HG02759 (cell line): ENCODE measurements around the gene CCNJL.
A peak's percentile ranks its signal among the peaks of the same experiment; 100 is the strongest.
"Not testable (repeated sequence)": the region's sequence is repeated elsewhere in the genome, so short reads cannot be mapped to it uniquely, and the experiment has no call there.

ENCODE experiments used
- ATAC-seq: cut with Tn5 transposase; IDR thresholded peaks from one replicate; pipeline ENCODE4 v1.9.1; 2021; ENCODE audit warnings: mild to moderate bottlenecking, moderate library complexity; ENCODE audit not compliant: unreplicated experiment

The CCNJL gene, protein sequence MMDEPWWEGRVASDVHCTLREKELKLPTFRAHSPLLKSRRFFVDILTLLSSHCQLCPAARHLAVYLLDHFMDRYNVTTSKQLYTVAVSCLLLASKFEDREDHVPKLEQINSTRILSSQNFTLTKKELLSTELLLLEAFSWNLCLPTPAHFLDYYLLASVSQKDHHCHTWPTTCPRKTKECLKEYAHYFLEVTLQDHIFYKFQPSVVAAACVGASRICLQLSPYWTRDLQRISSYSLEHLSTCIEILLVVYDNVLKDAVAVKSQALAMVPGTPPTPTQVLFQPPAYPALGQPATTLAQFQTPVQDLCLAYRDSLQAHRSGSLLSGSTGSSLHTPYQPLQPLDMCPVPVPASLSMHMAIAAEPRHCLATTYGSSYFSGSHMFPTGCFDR

DNA sequence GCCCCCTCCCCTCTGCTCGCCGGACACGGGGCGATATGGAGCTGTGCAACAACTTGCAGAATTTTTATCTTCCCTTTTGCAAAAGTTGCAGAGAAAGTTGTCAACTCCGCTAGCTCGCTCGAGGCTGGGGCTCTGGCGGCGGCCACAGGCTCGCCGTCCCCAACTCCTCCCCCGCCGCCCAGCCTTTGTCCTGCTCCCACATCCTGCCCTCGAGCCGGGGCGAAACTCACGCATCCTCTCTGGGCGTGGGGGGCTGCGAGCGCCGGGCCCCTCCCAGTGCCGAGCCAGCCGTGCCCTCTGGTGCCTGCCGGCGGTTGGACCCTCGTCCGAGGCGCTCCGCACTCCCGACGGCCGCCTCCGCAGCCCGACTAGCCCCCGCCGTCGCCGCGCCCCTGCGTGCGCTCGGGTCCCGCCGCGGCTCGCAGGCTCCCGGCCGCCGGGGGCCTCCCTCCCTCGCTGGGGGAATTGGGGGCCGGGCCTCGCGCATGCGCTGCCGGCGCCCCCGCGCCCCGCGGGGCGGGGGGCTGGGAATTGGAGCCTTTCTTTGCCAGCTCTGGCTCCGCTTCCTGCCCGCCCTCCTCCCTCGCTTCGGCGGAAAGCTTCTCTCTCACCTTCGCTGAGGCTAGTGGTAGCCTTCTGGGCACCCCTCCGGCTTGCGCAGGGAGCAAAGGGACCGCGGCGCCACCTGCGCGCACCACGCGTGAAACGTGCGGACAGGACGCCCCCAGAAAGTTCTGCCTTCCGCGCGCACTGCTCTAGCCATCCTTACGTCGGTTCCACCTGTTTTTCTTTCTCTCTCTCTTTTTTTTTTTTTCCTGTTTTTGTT is at the start of gene CCNJL:
Gene CCNJL (minus strand): TSS at position 431 of the 826 bp plus-strand sequence. CDS start 641 bp downstream, outside the sequence.
- peak; percentile 44 for ATAC-seq

- no peak for ATAC-seq
These were observed 49.4 kb upstream of the CCNJL start for GRCh38 chr5:160361624-160362228.

DNA sequence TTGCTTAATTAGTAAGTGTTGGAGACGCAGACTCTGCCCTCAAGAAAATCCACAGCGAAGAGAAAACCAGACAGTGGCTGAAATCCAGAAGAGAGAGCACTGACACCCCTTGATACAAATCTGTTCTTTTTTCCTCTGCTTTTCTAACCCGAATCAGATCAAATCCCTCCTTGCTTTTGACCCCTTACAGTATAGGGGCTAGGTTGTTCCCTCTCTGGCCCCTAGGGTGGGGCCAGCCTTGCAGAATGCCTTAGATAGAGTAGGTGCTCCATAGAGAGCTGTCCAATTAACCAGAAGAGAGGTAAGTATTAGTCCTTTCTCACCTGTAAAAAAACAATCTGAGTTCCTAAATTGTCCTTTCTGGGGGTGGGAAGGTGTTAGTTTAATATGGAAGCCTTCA is 47.9 kb upstream of the CCNJL start:
- no peak for ATAC-seq

DNA sequence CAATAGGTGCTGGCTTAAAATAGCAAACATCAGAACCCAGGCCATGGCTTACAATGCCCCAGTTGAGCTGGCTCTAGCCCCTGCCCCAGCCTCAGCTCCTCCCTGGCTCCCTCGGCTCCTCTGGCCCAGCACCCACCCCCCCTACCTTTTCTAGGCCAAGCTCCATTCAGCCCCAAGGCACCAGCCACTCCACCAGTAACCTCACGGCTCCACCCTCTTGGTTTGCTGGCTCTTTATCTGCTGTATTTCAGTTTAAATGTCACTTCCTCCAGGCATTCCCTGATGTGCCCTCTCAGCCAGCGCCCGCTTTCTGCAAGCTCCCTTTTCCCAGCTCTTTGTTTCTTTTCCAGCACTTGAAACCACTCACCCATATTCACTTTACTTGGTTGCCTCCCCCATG is 47.5 kb upstream of the CCNJL start:
- no peak for ATAC-seq

DNA sequence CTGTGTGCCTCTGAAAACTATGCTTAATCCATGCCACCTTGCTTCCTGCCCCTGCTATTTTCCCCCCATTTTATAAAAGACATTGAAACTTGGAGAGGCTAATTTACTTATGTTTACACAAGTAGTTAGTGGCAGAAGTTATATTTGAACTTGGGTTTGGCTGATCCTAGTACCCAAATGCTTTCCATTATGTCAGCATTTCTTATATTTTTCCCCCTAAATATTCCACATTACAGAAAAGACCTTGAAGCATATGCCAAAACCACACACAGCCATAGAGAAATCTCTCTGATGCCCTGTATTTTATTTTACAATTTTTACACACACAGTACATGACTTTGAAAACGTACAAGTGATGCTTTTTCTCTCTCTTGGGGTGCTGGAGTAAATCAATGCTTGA is 46.9 kb upstream of the CCNJL start:
- no peak for ATAC-seq

DNA sequence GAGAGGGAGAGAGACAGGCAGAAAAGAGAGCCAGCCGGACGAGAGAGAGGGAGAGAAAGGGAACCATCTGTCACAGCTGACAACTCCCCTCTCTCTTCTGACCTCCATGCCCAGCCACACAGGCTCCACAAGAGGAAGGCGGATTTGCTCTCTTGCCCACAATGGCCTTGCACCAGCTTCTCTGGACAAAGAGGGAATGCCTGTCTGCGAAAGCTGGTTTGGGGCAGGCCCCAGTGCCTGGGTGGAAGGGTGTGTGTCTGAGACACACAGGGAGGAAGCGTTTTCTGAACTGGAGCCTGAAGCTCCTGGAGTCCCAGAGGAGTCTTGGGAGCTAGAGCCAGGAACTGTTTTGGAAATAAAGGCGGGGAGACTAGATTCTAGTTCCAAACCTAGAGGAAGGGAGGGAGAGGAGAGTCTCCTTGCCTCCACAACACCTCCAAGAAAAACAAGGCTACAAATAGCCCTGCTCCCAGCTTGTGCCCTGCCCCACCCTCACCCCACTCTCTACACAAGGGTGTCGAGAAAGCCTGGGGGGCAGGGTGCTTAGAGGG is 45.6 kb upstream of the CCNJL start:
- ATAC-seq: no peak

GRCh38 chr5:160357394-160357793 is 45.0 kb upstream of the CCNJL start:
- ATAC-seq: no peak

DNA sequence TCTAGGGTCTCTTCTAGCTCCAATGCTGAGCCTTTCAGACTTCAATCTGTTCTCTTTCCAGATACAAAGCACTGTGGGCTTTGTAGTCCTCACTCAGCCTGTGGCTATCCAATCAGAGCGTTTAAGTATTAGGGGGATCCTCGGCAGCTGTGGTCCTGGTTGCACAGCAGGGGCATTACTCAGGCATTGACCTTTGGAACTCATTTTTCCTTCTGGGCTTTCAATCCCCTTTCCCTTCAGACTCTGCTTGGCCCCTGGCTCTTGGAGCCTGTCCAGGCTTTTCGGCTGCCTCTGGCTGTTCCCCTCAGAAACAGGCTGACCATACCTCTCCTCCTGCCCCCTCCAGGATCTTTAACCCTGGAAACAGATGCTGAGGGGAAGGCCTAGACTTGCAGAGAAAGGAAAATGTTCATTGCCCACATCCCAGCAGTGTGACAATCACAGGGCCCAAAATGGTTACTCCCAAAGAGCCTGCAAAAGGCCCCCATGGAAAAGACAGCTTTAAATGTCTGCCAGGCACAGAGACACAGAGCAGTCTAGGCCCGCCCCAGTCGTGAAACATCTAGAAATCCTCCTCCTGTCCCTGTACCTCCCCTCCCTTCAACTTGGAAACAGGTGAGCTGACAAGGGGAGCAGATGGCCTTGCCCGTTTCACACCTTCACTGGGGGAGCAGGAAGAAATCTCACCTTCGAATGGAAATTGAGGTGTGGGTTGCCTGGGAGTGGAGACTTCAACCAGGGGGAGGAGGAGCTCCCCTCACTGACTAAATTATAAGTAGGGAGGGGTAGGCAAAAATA is 44.4 kb upstream of the CCNJL start:
- ATAC-seq: no peak

DNA sequence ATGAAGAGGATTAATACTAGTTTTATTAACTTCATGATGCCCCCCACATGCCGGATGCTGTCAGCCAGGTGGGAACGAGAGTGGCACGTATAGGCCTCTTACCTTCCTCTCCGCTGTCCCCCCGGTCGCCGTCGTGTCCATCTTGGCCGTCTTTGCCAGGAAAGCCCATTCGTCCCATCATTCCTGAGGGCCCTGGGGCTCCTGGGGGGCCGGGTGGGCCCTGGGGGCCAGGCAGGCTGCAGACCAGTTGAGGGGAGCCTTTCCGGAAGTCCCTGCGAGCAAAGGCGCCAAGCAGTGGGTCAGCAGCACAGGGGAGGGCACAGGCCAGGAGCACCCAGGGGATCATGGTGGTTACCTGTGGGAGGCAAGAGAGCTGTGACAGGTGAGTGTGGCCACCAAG is 42.3 kb upstream of the CCNJL start:
- ATAC-seq: no peak

- no peak for ATAC-seq
These were observed 41.0 kb upstream of the CCNJL start for GRCh38 chr5:160353379-160353778.

- ATAC-seq: no peak
These were observed 39.9 kb upstream of the CCNJL start for GRCh38 chr5:160352308-160352707.

DNA sequence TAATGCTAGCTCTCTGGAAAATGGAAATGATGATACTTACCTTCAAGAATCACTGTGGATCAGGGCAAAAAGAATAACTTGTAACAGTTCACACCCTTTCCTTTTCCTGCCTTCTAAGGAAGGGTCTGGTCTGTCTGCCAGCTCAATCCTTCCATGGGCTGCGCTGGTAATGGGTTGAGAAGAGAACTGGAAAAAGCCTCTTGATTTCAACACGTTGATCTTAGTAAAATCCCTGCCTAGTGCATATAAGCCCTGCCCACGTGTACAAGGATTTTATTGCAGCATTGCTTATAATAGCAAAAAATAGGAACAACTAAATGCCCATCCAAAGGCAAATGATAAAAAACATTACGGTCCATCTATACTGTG is 37.6 kb upstream of the CCNJL start:
- ATAC-seq: no peak

GRCh38 chr5:160349249-160349934 is 37.0 kb upstream of the CCNJL start:
- ATAC-seq: no peak

DNA sequence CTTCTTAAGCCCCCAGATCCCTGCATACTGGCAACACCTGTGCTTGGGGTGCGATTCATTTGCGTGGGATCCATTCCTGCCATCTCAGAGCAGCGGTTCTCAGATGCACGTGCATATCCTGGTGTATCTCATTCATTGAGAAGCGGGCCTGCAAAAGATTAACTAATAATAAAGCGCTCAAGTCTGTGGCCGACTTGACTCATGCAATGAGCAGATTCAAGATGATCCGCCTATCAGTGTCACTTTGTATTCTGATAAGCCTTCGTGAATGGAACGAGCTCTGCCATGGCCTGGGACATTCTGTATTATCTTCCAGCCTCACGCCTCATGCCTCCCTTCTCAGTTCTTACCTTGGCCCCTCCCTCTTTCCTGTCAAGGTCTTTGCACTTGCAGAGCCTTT is 35.7 kb upstream of the CCNJL start:
- ATAC-seq: no peak

GRCh38 chr5:160347448-160347847 is 35.1 kb upstream of the CCNJL start:
- ATAC-seq: no peak

DNA sequence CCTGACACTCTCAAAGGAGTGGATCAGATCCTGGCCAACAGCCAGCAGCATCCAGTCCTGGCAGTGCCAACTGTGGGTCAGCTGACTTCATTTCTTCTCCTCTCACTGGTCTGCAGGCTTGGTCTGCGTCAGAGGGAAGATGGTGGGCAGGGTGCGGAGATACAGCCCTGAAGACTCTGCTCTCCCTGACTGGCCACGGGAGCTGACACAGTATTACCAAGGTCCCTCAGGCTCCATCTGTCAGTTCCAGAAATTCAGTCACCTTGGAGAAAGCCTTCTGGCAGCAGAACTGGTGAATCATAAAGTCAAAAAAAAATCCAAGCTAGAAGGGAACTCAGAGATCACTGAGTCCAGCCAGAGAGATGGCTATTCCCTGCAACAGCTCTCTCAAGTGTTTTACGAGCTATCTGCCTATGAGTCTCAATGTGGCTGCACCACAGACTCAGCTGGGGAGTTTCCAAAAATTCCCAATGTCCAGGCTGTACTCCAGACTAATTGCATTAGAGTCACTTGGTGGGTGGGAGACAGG is 30.1 kb upstream of the CCNJL start:
- ATAC-seq: no peak

GRCh38 chr5:160341309-160341870 is 29.0 kb upstream of the CCNJL start:
- ATAC-seq: no peak

GRCh38 chr5:160340513-160340912 is 28.1 kb upstream of the CCNJL start:
- not testable (repeated sequence) for ATAC-seq

DNA sequence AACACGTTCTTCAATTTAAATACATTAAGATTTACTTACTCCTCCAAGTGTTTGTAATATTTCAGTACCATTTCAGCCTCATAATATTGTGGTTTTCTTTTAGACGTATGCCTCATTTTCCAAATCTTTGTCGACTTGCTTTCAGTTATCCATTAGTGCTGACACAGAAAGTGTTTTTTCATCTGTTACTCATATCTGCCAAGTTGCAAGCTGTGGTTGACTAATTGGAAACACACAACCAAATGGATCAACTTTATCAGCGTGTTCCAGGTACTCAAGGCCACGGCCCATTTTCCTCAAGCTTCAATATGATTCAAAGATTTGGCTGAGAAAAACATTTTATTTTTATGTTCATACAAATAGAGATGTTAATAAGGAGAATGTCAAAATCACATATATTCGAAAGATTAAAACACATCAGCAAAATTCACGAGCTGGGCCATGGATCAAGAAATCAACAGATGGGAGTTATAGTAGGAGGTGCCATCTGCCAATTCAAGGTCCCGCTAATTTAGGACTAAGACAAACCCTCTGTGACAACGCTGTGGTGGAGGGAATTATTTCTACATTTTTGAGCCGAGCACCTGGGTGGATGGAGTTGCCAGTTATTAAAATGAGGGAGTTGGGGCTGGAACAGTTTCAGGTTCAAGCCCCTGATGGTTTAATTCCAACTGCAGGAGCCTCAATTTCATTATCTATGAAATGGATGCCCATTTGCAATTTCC is 27.2 kb upstream of the CCNJL start:
- no peak for ATAC-seq
